ENCODE data around the gene CHD5. TPM values are rescaled to one million over a fixed set of nuclear protein-coding genes. Genes with fewer than 3 reads are reported as not detected.

CHD5 gene
- total and polyA plus RNA-seq, 2 of the 13 experiments (the other 11 are each of a cell fraction or from before 2014, with no cell fraction given), result 0.02 to 0.21 TPM

DNA sequence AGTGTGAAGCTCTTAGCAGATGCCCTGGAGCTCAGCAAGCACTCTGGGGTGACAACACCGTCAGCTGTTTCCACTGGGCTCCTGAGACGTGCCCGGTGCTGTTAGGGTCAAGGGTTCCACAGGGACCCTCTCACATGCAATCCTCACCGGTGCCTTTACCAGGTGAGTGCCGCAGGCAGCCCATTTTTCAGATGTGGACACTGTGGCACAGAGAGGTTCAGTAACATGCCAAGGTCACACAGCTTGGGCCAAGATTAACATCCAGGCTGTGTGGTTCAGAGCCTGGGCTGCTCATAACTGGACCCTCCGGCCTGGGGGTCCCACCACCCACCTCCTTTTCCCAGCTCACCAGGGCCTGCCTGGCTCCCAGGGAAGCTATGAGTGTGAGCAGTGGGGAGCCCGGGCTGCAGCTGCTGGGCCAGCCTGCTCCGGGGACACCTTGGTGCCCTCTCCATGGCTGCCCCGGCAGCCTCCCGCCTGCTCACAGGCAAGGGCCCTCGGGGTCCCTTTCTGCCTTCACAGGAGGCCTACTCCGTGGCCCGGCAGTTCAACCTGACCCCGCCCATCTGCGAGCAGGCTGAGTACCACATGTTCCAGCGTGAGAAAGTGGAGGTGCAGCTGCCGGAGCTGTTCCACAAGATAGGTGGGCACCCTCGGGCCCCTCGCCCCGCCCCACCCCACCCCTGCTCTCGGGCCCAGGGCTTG, 85.2 kb downstream of the CHD5 start:
- H3K36me3 ChIP-seq (replicated peaks in 1 of 2; ENCODE audit: control insufficient read depth in 1 of 2, insufficient read depth in 2 of 2, low read length in 2 of 2), result no peaks in the 10 kb centered on the region
- POLR2A ChIA-PET, result no interaction called here
- H3K9me3 ChIP-seq (ENCODE audit: low read length), result no peaks in the 10 kb centered on the region
- 74% methylated on average over 10 of the region's 21 CpGs for WGBS (ENCODE audit: low lambda C conversion rate)
- TF ChIP-seq ZNF580 (CRISPR knock-in tag; IDR thresholded peaks at IDR 0.05; ENCODE audit: borderline replicate concordance, low read depth) (no peak), ZNF382 (CRISPR knock-in tag; IDR thresholded peaks at IDR 0.05; ENCODE audit: borderline replicate concordance) (no peak), ZNF768 (CRISPR knock-in tag; IDR thresholded peaks at IDR 0.05) (peak; percentile 98), ZNF629 (CRISPR knock-in tag; conservative IDR thresholded peaks at IDR 0.05) (peak; percentile 58), HOXA7 (CRISPR knock-in tag; IDR thresholded peaks at IDR 0.05) (no peak), PRDM4 (CRISPR knock-in tag; IDR thresholded peaks at IDR 0.05; ENCODE audit: borderline replicate concordance) (no peak), PBX2 (CRISPR knock-in tag; IDR thresholded peaks at IDR 0.05) (no peak), KLF11 (CRISPR knock-in tag; IDR thresholded peaks at IDR 0.05) (no peak), ZNF446 (CRISPR knock-in tag; IDR thresholded peaks at IDR 0.05) (no peak), ZNF33A (CRISPR knock-in tag; IDR thresholded peaks at IDR 0.05; ENCODE audit: borderline replicate concordance) (no peak), STAT5B (CRISPR knock-in tag; IDR thresholded peaks at IDR 0.05) (no peak), ZNF672 (CRISPR knock-in tag; IDR thresholded peaks at IDR 0.05) (no peak), ZMYM3 (CRISPR knock-in tag; IDR thresholded peaks at IDR 0.05) (0 out of 2 replicates have a peak, but pooled peaks have one; percentile 57), ATF7-NPFF (CRISPR knock-in tag; IDR thresholded peaks at IDR 0.05; ENCODE audit: low read depth) (no peak)
- no peak overlapping the region for H3K27ac ChIP-seq (ENCODE audit: extremely low read length, insufficient read depth, low read length)
- CTCF ChIA-PET (ENCODE audit: low intra/inter-chr PET ratio, low total read pairs), result no interaction called here
- in situ Hi-C loops (cut with HindIII; ENCODE audit: extremely low pct_ligation_motif_present, low pct_unique_long_range_greater_than_20kb) (no loop called here), intact Hi-C loops (cut with micrococcal nuclease; ENCODE audit: unreplicated experiment) (no loop called here)
- H2AFZ ChIP-seq (ENCODE audit: low read length), result no peak overlapping the region
- FAIRE-seq (no peak), DNase-seq (ENCODE audit: low spot score) (no peak), ATAC-seq (no peak)
- no peaks in the 10 kb centered on the region for H4K20me1 ChIP-seq (ENCODE audit: insufficient read depth, low read length)
- H3K4me3 ChIP-seq (replicated peaks in 1 of 3; ENCODE audit: insufficient read depth in 1 of 3, low read depth in 2 of 3, low read length in 3 of 3), result no peak overlapping the region
- no peaks in the 10 kb centered on the region for H3K27me3 ChIP-seq (ENCODE audit: control insufficient read depth in 1 of 2, insufficient read depth in 2 of 2, low read length in 2 of 2)
- H3K4me2 ChIP-seq (ENCODE audit: low read depth, low read length), result no peak overlapping the region
- H3K79me2 ChIP-seq (ENCODE audit: insufficient read depth, low read length), result no peaks in the 10 kb centered on the region
- no TSS peak for BruUV-seq (replicated peaks)
- no peaks in the 10 kb centered on the region for H3K4me1 ChIP-seq (ENCODE audit: insufficient read depth, low read length)
- no peak overlapping the region for H3K9ac ChIP-seq (ENCODE audit: insufficient read depth, low read depth, low read length)

All from HepG2 (cell line).